Smooth muscle cell (in vitro differentiated cells): ENCODE measurements around the gene SCRN2. TPM values are rescaled to one million over a fixed set of nuclear protein-coding genes. Genes with fewer than 3 reads are reported as not detected.

Experiments used
- DNase-seq: peaks from one replicate; lab custom pipeline; 2025; ENCODE audit not compliant: unreplicated experiment; lab: John Stamatoyannopoulos, UW
- H2AFZ ChIP-seq: fragments of 200-600 bp; sonication (generic); 2 replicates; pipeline ENCODE4 v1.6.0; 2016; ENCODE audit warnings: antibody characterized with exemption, low read depth, mild to moderate bottlenecking
- H3F3A ChIP-seq: fragments of 200-600 bp; sonication (generic); 2 replicates; pipeline ENCODE4 v1.6.0; 2017; ENCODE audit warnings: antibody characterized with exemption, low read depth
- H3K27ac ChIP-seq: fragments of 200-600 bp; sonication (generic); 2 replicates; pipeline ENCODE4 v1.5.1; 2016; ENCODE audit warnings: low read depth, mild to moderate bottlenecking
- H3K27me3 ChIP-seq: fragments of 200-600 bp; sonication (generic); 2 replicates; pipeline ENCODE4 v1.6.1; 2016; ENCODE audit warnings: low read depth, mild to moderate bottlenecking
- H3K36me3 ChIP-seq: fragments of 200-600 bp; sonication (generic); 2 replicates; pipeline ENCODE4 v1.5.1; 2016; ENCODE audit warnings: low read depth
- H3K4me1 ChIP-seq: fragments of 200-600 bp; sonication (generic); 2 replicates; pipeline ENCODE4 v1.5.1; 2016; ENCODE audit warnings: low read depth
- H3K4me2 ChIP-seq: fragments of 200-600 bp; sonication (generic); 2 replicates; pipeline ENCODE4 v1.6.0; 2016; ENCODE audit warnings: mild to moderate bottlenecking
- H3K4me3 ChIP-seq: fragments of 200-600 bp; sonication (generic); 2 replicates; pipeline ENCODE4 v1.5.1; 2016; ENCODE audit warnings: mild to moderate bottlenecking
- H3K79me2 ChIP-seq: fragments of 200-600 bp; sonication (generic); 2 replicates; pipeline ENCODE4 v1.6.0; 2016; ENCODE audit warnings: low read depth, mild to moderate bottlenecking
- H3K9ac ChIP-seq: fragments of 200-600 bp; sonication (generic); 2 replicates; pipeline ENCODE4 v1.6.0; 2016; ENCODE audit warnings: low read depth
- H3K9me3 ChIP-seq: fragments of 200-600 bp; sonication (generic); replicated peaks from 2 replicates; pipeline ENCODE4 v1.5.1; 2016; ENCODE audit warnings: low read depth
- H4K20me1 ChIP-seq: fragments of 200-600 bp; sonication (generic); 2 replicates; pipeline ENCODE4 v1.6.0; 2016; ENCODE audit warnings: low read depth
- WGBS: methylation state at CpG from one replicate; pipeline ENCODE4 v1.1.7; 2016; ENCODE audit warnings: low lambda C conversion rate; 5-methylcytosine and 5-hydroxymethylcytosine counted together
- polyA plus RNA-seq: library from polyadenylated mRNA; unstranded; fragments of >200 nt; fragmentation: Nextera tagmentation; extraction: Ambion mirVana; gene quantifications from 2 replicates; pipeline ENCODE4 v1.2.1, GENCODE V29; 2016
- total RNA-seq: library from RNA; depleted of rRNA; stranded (reverse); fragments of >200 nt; gene quantifications from 2 replicates; pipeline ENCODE4 v1.2.3, GENCODE V29; 2014
- TF ChIP-seq, protein P1 (sequence below): fragments of 200-600 bp; sonication (generic); IDR thresholded peaks from 2 replicates; pipeline ENCODE4 v1.5.1; 2017; ENCODE audit warnings: borderline replicate concordance, mild to moderate bottlenecking, antibody characterized with exemption; ENCODE audit not compliant: insufficient read depth, poor library complexity, severe bottlenecking

Gene SCRN2
- total and polyA plus RNA-seq, 2 experiments from 2014 or later = 16.0 to 49.4 TPM

DNA sequence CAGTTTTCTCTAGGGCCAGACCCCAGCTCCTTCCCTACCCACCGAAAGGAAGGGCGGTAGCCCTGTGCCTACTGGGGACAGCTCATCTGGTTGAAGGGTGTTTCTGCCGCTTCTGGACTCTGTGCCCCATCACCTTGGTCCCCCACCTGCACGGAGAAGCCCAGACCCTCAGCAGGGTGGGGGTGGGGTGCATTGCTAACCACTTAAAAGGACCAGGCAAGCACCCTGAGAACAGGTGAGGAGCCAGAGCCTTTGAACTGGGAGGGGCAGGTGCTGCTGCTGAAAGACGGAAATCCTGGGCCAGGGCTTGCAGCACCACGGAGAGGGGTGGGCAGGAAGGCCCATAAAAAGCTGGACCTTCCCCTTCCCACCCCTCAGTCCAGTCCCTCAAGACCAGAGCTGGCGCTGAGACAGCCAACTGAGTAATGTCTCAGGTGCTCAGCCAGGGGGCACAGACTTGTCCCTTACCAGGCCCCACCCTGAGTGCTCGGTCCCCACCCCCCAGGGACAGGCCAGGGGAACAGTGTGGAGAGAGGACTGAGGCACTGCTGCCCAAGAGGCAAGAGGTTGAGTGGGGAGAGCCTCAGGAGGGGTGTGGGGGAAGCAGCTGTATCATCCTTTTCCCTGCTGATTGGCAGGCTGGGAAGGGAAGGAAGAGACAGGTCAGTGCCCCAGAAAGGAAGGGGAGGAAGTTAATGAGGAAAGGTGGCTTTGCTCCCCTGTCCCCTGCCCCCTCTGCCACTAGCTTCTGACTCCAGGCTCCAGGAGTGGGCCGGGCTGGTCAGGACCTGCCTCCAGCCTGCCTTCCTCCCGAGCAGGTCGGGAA, 44.0 kb upstream of the SCRN2 start:
- Histone ChIP-seq H3K36me3 (no peaks in the 10 kb centered on the region), H3K4me3 (no peak overlapping the region), H3K4me1 (peaks cover 4% of the 10 kb centered on the region), H2AFZ (no peak overlapping the region), H3K27ac (no peak overlapping the region), H3K9ac (no peak overlapping the region), H3K79me2 (no peaks in the 10 kb centered on the region), H3K4me2 (peak overlapping the region; percentile 75), H3F3A (peaks cover 10% of the 10 kb centered on the region), H4K20me1 (no peaks in the 10 kb centered on the region), H3K27me3 (no peaks in the 10 kb centered on the region), H3K9me3 (no peaks in the 10 kb centered on the region)
- TF ChIP-seq, protein P1, sequence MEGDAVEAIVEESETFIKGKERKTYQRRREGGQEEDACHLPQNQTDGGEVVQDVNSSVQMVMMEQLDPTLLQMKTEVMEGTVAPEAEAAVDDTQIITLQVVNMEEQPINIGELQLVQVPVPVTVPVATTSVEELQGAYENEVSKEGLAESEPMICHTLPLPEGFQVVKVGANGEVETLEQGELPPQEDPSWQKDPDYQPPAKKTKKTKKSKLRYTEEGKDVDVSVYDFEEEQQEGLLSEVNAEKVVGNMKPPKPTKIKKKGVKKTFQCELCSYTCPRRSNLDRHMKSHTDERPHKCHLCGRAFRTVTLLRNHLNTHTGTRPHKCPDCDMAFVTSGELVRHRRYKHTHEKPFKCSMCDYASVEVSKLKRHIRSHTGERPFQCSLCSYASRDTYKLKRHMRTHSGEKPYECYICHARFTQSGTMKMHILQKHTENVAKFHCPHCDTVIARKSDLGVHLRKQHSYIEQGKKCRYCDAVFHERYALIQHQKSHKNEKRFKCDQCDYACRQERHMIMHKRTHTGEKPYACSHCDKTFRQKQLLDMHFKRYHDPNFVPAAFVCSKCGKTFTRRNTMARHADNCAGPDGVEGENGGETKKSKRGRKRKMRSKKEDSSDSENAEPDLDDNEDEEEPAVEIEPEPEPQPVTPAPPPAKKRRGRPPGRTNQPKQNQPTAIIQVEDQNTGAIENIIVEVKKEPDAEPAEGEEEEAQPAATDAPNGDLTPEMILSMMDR = no peak
- WGBS = 58% methylated on average over 11 of the region's 11 CpGs
- DNase-seq = no peak

DNA sequence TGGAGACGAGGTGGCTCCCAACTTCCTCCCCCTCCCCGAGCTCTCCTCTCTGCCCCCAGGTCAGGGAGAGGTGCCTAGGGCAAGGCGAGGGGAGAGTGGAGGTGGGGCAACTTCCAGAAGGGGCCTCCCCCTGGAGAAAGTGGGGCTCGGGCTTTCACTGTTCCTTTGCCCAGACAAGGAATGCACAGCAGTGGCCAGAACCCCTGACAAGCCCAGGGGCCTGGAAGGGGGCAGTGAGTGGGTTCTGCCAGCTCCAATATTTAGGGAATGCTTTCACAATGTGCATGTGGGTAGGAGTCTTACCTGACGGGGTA, 43.3 kb upstream of the SCRN2 start:
- no peak overlapping the region for H3K9ac ChIP-seq
- H3K9me3 ChIP-seq = no peaks in the 10 kb centered on the region
- peak overlapping the region; percentile 75 for H3K4me2 ChIP-seq
- 20% methylated on average over 5 of the region's 5 CpGs for whole genome bisulfite sequencing
- H3K4me3 ChIP-seq = no peak overlapping the region
- H3K27me3 ChIP-seq = no peaks in the 10 kb centered on the region
- H2AFZ ChIP-seq = no peak overlapping the region
- TF ChIP-seq, protein P1 = no peak
- H3F3A ChIP-seq = peaks cover 14% of the 10 kb centered on the region
- DNase-seq = no peak
- no peaks in the 10 kb centered on the region for H3K79me2 ChIP-seq
- peaks cover 4% of the 10 kb centered on the region for H3K4me1 ChIP-seq
- H3K27ac ChIP-seq = no peak overlapping the region
- H3K36me3 ChIP-seq = no peaks in the 10 kb centered on the region
- no peaks in the 10 kb centered on the region for H4K20me1 ChIP-seq

DNA sequence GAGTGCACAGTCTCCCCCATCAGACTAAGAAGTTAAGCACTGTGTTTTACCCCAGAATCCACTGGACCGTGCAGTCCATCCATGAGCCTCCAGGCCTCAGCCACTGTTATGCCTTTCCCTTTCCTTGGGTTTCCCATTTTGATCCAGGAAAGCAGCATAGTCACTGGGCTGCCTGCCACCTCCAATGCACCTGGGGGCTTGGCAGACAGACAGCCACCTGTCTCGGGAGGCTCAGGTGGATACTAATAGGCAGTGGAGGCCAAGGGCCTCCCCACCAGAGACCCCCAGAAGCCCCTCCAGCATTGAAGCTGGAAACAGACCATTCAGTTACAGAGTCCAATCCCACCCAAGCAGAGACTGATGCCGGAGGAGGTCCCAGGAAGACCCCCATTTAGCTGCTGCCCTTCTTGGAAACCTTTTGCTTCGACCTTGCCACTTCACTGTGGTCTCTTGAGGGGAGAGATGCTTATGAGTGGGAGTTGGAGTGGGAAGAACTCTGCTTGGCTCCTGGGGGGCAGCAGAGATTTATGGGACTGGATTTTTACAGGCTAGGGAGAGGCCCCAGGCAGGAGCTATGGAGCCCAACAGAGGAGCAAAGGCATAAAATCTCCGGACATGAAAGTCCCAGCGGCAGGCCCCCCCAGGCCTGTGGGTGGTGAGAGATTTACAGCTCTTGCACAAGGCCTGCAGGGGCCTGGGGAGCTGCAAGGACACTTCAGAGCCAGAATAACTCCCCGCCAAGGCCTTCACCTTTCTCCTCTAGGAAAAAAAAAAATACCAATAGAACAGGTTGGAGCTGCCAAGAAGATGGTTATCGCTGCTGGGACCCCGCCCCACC, 42.7 kb upstream of the SCRN2 start:
- Histone ChIP-seq H3K27me3 (no peaks in the 10 kb centered on the region), H3K9me3 (no peaks in the 10 kb centered on the region), H2AFZ (no peak overlapping the region), H3K27ac (no peak overlapping the region), H3K79me2 (no peaks in the 10 kb centered on the region), H3K4me3 (no peak overlapping the region), H3K9ac (no peak overlapping the region), H3F3A (peaks cover 17% of the 10 kb centered on the region), H3K4me2 (peak overlapping the region; percentile 75), H3K36me3 (no peaks in the 10 kb centered on the region), H4K20me1 (no peaks in the 10 kb centered on the region), H3K4me1 (peaks cover 8% of the 10 kb centered on the region)
- no peak for DNase-seq
- TF ChIP-seq, protein P1 = no peak
- 36% methylated on average over 9 of the region's 9 CpGs for WGBS
